NCI-H1105 (cell line): Measurements from ENCODE around the gene AFF2.

Experiments used
- DNase-seq: peaks from one replicate; lab custom pipeline; 2025; lab: John Stamatoyannopoulos, UW

AFF2 gene

GRCh38 chrX:148536961-148537360, 36.5 kb downstream of the AFF2 start:
- no peak for DNase-seq

GRCh38 chrX:148537556-148538182, 37.3 kb downstream of the AFF2 start:
- no peak for DNase-seq

GRCh38 chrX:148538582-148538981, 38.2 kb downstream of the AFF2 start:
- DNase-seq = no peak

- no peak for DNase-seq
Measured at GRCh38 chrX:148540114-148540513, 39.7 kb downstream of the AFF2 start.

GRCh38 chrX:148540671-148541583, 40.5 kb downstream of the AFF2 start:
- DNase-seq = no peak

GRCh38 chrX:148541584-148541940, 41.1 kb downstream of the AFF2 start:
- no peak for DNase-seq

- DNase-seq = no peak
Measured at GRCh38 chrX:148542481-148543255, 42.3 kb downstream of the AFF2 start.

- no peak for DNase-seq
Measured at GRCh38 chrX:148552775-148553174, 52.4 kb downstream of the AFF2 start.

GRCh38 chrX:148555101-148555500, 54.7 kb downstream of the AFF2 start:
- DNase-seq = no peak

GRCh38 chrX:148555571-148556243, 55.3 kb downstream of the AFF2 start:
- DNase-seq = no peak

GRCh38 chrX:148556498-148556897, 56.1 kb downstream of the AFF2 start:
- DNase-seq = no peak

- DNase-seq = no peak
Measured at GRCh38 chrX:148562846-148563245, 62.4 kb downstream of the AFF2 start.

GRCh38 chrX:148567229-148567628, 66.8 kb downstream of the AFF2 start:
- DNase-seq = no peak

- no peak for DNase-seq
Measured at GRCh38 chrX:148567779-148568178, 67.4 kb downstream of the AFF2 start.

GRCh38 chrX:148568763-148569162, 68.3 kb downstream of the AFF2 start:
- no peak for DNase-seq

GRCh38 chrX:148572337-148572736, 71.9 kb downstream of the AFF2 start:
- DNase-seq = no peak

- DNase-seq = no peak
Measured at GRCh38 chrX:148573119-148573518, 72.7 kb downstream of the AFF2 start.

- DNase-seq = no peak
Measured at GRCh38 chrX:148574237-148574973, 74.0 kb downstream of the AFF2 start.

GRCh38 chrX:148576396-148576795, 76.0 kb downstream of the AFF2 start:
- no peak for DNase-seq

- DNase-seq = no peak
Measured at GRCh38 chrX:148577741-148578140, 77.3 kb downstream of the AFF2 start.

GRCh38 chrX:148580016-148580415, 79.6 kb downstream of the AFF2 start:
- DNase-seq = no peak
